Keratinocyte (primary cell): ENCODE data around the gene YPEL3. TPM values are rescaled to one million over a fixed set of nuclear protein-coding genes. Genes with fewer than 3 reads are reported as not detected.

Experiments
- DNase-seq: peaks from one replicate; pipeline ENCODE4 v3.0.0-alpha.2; 2011; ENCODE audit warnings: low read depth, missing footprints, low spot score
- FAIRE-seq: peaks from 2 replicates; lab custom pipeline; 2011; peaks lifted over from hg19 to GRCh38; lab: Jason Lieb, UNC
- H2AFZ ChIP-seq: 2 replicates; pipeline ENCODE4 v1.6.0; 2012; ENCODE audit warnings: low read length, control low read depth, inconsistent platforms; ENCODE audit not compliant: control insufficient read depth
- H3K27ac ChIP-seq: 2 replicates; pipeline ENCODE4 v1.5.1; 2011; ENCODE audit warnings: low read length; ENCODE audit not compliant: control insufficient read depth, insufficient read depth
- H3K27me3 ChIP-seq: 3 replicates; pipeline ENCODE4 v1.6.0; 2011; ENCODE audit warnings: low read length; ENCODE audit not compliant: control insufficient read depth, insufficient read depth; ENCODE audit errors: extremely low read depth
- H3K36me3 ChIP-seq, 2 experiments: 2 replicates in 1 of 2; 3 replicates in 1 of 2; pipeline ENCODE4 v1.5.1; 2011; ENCODE audit warnings: low read length in 2 of 2, mild to moderate bottlenecking in 1 of 2; ENCODE audit not compliant: control insufficient read depth in 2 of 2, insufficient read depth in 2 of 2; ENCODE audit errors: extremely low read depth in 1 of 2
- H3K4me1 ChIP-seq: 3 replicates; pipeline ENCODE4 v1.5.1; 2011; ENCODE audit warnings: low read length; ENCODE audit not compliant: control insufficient read depth, insufficient read depth; ENCODE audit errors: extremely low read depth
- H3K4me2 ChIP-seq: 3 replicates; pipeline ENCODE4 v1.6.0; 2011; ENCODE audit warnings: low read depth, low read length; ENCODE audit not compliant: control insufficient read depth, insufficient read depth; ENCODE audit errors: extremely low read depth
- H3K4me3 ChIP-seq, 3 experiments: fragments of 200-600 bp in 1 of 3; sonication (generic) in 1 of 3; 2 replicates in 2 of 3; 3 replicates in 1 of 3; pipeline ENCODE4 v1.5.1; 2011 to 2016; ENCODE audit warnings: low read length in 3 of 3, mild to moderate bottlenecking in 3 of 3, control low read depth in 2 of 3, inconsistent platforms in 1 of 3, low read depth in 1 of 3, mixed read lengths in 1 of 3, mixed run types in 1 of 3, moderate library complexity in 1 of 3; ENCODE audit not compliant: control insufficient read depth in 2 of 3, insufficient read depth in 2 of 3; ENCODE audit errors: extremely low read depth in 1 of 3
- H3K79me2 ChIP-seq: 2 replicates; pipeline ENCODE4 v1.6.0; 2012; ENCODE audit warnings: low read length; ENCODE audit not compliant: control insufficient read depth, insufficient read depth
- H3K9ac ChIP-seq: 3 replicates; pipeline ENCODE4 v1.6.0; 2011; ENCODE audit warnings: low read length; ENCODE audit not compliant: control insufficient read depth, insufficient read depth; ENCODE audit errors: extremely low read depth
- H3K9me1 ChIP-seq: 3 replicates; pipeline ENCODE4 v1.6.0; 2011; ENCODE audit warnings: low read length; ENCODE audit not compliant: control insufficient read depth, insufficient read depth; ENCODE audit errors: extremely low read depth
- H3K9me3 ChIP-seq: 2 replicates; pipeline ENCODE4 v1.5.1; 2012; ENCODE audit warnings: low read depth, low read length; ENCODE audit not compliant: control insufficient read depth
- H4K20me1 ChIP-seq: 3 replicates; pipeline ENCODE4 v1.6.0; 2011; ENCODE audit warnings: low read length; ENCODE audit not compliant: control insufficient read depth, insufficient read depth; ENCODE audit errors: extremely low read depth
- EZH2 ChIP-seq: IDR thresholded peaks from one replicate; pipeline ENCODE4 v1.6.1; 2012; ENCODE audit warnings: inconsistent platforms, mild to moderate bottlenecking, low read length, moderate library complexity
- dilution Hi-C: fragments of 300-500 bp; cut with MboI; formaldehyde crosslinking; loops from one replicate; pipeline ENCODE4 v1.7.0; 2020; ENCODE audit warnings: low sequenced_read_pairs; ENCODE audit not compliant: extremely low pct_ligation_motif_present
- polyA plus RNA-seq, 5 experiments: library from polyadenylated mRNA; depleted of rRNA in 3 of 5; stranded (reverse) in 3 of 5; stranded (forward) in 1 of 5; unstranded in 1 of 5; fragments of >200 nt; gene quantifications; 1 replicate in 1 of 5; 2 replicates in 3 of 5; 3 replicates in 1 of 5; pipeline versions ENCODE4 v1.2.1 to v1.2.3, GENCODE V29; 2011 to 2012; ENCODE audit warnings: missing spikeins in 2 of 5, low read depth in 1 of 5, low replicate concordance in 1 of 5
- TF ChIP-seq, protein P1 (sequence below), 3 experiments: IDR thresholded peaks in 1 of 3; conservative IDR thresholded peaks in 1 of 3; optimal IDR thresholded peaks in 1 of 3; 2 replicates in 2 of 3; 3 replicates in 1 of 3; pipeline versions ENCODE3 to v1.5.1; 2011; ENCODE audit warnings: low read length in 3 of 3, mild to moderate bottlenecking in 3 of 3, moderate library complexity in 2 of 3, control low read depth in 1 of 3, inconsistent platforms in 1 of 3; ENCODE audit not compliant: insufficient read depth in 2 of 3; ENCODE audit errors: extremely low read depth in 1 of 3

YPEL3 gene
- polyA plus RNA-seq, 1 donor (not counting 4 experiments of a cell fraction or from before 2014, with no cell fraction given): 13.5 TPM

DNA sequence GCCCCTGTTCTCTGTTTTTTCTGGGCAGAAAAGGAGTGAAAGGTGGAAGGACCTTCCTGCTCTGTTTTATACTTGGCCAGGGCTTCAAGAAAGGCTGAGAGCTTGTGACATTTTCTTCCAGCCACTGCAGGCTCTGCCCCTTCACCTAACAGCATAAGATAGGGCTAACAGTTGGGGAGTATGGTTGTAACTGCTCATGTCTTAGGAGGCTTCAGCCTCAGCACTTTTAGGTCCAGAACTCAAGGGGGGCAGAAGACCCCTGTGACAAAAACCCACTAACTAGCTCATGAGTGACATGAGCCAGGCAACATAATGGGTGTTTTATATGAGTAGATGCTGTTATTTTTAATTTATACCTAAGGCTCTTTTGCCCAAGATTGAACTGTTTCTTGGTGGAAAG, 25.5 kb downstream of the YPEL3 start:
- TF ChIP-seq, protein P1, sequence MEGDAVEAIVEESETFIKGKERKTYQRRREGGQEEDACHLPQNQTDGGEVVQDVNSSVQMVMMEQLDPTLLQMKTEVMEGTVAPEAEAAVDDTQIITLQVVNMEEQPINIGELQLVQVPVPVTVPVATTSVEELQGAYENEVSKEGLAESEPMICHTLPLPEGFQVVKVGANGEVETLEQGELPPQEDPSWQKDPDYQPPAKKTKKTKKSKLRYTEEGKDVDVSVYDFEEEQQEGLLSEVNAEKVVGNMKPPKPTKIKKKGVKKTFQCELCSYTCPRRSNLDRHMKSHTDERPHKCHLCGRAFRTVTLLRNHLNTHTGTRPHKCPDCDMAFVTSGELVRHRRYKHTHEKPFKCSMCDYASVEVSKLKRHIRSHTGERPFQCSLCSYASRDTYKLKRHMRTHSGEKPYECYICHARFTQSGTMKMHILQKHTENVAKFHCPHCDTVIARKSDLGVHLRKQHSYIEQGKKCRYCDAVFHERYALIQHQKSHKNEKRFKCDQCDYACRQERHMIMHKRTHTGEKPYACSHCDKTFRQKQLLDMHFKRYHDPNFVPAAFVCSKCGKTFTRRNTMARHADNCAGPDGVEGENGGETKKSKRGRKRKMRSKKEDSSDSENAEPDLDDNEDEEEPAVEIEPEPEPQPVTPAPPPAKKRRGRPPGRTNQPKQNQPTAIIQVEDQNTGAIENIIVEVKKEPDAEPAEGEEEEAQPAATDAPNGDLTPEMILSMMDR (optimal IDR thresholded peaks at IDR 0.05 in 1 of 3, IDR thresholded peaks at IDR 0.05 in 1 of 3, conservative IDR thresholded peaks at IDR 0.05 in 1 of 3; ENCODE audit: extremely low read depth in 1 of 3, insufficient read depth in 2 of 3, low read length in 3 of 3): no peak
- TF ChIP-seq EZH2: no peak
- peaks cover 40% of the 10 kb centered on the region for H4K20me1 ChIP-seq
- dilution Hi-C loops: no loop called here
- H3K27ac ChIP-seq: no peak overlapping the region
- no peak overlapping the region for H3K9ac ChIP-seq
- no peaks in the 10 kb centered on the region for H3K27me3 ChIP-seq
- DNase-seq: no peak
- no peaks in the 10 kb centered on the region for H3K9me1 ChIP-seq
- peaks cover 30% of the 10 kb centered on the region for H3K4me1 ChIP-seq
- H3K4me3 ChIP-seq: no peak overlapping the region
- peaks cover 42 to 50% of the 10 kb centered on the region in 2 experiments for H3K36me3 ChIP-seq
- FAIRE-seq: no peak
- H3K9me3 ChIP-seq: no peaks in the 10 kb centered on the region
- H3K79me2 ChIP-seq: peaks cover 48% of the 10 kb centered on the region
- H2AFZ ChIP-seq: no peak overlapping the region
- H3K4me2 ChIP-seq: no peak overlapping the region

DNA sequence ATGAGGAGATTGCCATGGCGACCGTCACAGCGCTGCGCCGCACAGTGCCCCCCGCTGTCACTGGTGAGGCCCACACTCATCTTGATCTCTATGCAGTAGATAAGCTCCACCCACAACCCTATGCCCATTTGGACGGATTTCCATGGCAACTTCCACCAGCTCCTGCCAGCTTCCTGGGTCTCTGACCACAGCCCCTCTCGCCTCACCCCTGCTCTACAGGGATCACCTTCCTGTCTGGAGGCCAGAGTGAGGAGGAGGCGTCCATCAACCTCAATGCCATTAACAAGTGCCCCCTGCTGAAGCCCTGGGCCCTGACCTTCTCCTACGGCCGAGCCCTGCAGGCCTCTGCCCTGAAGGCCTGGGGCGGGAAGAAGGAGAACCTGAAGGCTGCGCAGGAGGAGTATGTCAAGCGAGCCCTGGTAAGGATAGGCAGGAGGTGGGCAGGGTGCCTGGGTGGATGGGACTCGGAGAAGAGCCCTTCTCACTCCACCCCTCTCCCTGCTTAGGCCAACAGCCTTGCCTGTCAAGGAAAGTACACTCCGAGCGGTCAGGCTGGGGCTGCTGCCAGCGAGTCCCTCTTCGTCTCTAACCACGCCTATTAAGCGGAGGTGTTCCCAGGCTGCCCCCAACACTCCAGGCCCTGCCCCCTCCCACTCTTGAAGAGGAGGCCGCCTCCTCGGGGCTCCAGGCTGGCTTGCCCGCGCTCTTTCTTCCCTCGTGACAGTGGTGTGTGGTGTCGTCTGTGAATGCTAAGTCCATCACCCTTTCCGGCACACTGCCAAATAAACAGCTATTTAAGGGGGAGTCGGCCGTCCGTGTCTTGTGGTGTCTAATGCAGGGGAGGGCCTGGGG, 26.2 kb downstream of the YPEL3 start:
- dilution Hi-C loops: no loop called here
- DNase-seq: no peak
- Histone ChIP-seq H3K27me3 (no peaks in the 10 kb centered on the region), H3K4me1 (peaks cover 25% of the 10 kb centered on the region), H3K27ac (no peak overlapping the region), H3K9me1 (no peaks in the 10 kb centered on the region), H3K79me2 (peaks cover 48% of the 10 kb centered on the region), H3K9me3 (no peaks in the 10 kb centered on the region), H4K20me1 (peaks cover 40% of the 10 kb centered on the region), H3K4me3 (no peak overlapping the region), H2AFZ (no peak overlapping the region), H3K36me3 (peaks cover 42 to 50% of the 10 kb centered on the region in 2 experiments), H3K9ac (no peak overlapping the region), H3K4me2 (no peak overlapping the region)
- no peak for FAIRE-seq
- no peak for TF ChIP-seq EZH2
- TF ChIP-seq, protein P1 (optimal IDR thresholded peaks at IDR 0.05 in 1 of 3, IDR thresholded peaks at IDR 0.05 in 1 of 3, conservative IDR thresholded peaks at IDR 0.05 in 1 of 3; ENCODE audit: extremely low read depth in 1 of 3, insufficient read depth in 2 of 3, low read length in 3 of 3): no peak
